GM21367 (cell line): Measurements from ENCODE around the gene PALM2AKAP2.

Source experiments
- ATAC-seq: cut with Tn5 transposase; IDR thresholded peaks from one replicate; pipeline ENCODE4 v1.9.1; 2021; ENCODE audit not compliant: unreplicated experiment

Gene PALM2AKAP2

DNA sequence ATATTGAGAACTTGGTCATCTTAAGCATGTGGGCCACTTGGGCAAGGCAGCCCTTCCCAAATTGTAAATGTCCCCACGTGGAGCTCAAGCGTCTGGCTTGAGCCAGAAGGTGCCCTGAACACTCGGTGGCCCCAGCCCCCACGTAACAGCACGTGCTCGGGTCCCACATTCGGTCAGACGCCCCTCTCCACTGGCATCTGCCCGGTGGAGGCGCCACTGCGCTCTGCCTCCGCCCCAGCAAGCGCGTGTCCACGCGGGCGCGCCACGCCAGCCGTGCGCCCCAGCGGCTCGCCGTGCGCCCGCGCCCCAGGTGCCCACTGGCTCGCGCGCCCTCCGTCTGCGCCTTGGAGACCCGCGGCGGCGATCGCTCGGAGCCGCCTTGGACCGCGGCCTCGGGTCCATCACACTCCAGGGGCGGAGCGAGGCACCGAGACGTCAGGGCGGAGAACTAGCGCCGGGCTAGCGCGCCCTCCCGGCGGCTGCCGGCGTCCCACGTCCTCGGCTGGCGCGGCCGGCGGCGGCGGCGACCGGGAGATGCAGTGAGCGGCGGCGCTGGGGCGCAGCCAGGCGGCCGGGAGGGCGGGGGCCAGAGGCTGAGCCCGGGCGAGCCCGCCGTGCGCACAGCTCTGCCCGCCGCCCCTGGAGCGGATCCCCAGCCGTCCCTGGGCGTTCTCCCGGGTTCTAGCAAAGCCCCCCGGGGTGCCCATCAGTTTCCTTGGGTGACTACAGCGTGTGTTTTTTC is at the start of gene PALM2AKAP2:
TSS of gene PALM2AKAP2 (plus strand) at position 488 of the 742 bp plus-strand sequence. CDS start 291 bp downstream, outside the sequence.
- no peak for ATAC-seq

DNA sequence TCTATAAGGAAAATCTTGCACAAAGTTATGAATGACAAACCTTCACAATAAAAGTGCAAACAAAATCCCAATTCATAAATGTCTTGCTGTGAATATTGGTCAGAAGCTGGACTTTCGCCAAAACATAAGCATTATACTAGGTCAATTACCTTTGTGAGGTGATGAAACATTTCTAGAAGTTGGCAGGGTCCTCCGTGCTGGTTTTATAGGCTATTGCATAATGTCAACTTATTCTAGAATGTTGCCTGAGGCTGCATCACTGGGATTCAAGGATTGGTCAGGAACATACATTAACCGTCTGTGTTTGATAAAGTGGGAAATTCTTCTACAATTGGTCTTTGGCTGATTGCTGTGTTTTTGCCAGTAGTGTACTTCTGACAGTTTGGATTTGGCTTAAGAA is 49.8 kb upstream of the PALM2AKAP2 start:
- no peak for ATAC-seq

DNA sequence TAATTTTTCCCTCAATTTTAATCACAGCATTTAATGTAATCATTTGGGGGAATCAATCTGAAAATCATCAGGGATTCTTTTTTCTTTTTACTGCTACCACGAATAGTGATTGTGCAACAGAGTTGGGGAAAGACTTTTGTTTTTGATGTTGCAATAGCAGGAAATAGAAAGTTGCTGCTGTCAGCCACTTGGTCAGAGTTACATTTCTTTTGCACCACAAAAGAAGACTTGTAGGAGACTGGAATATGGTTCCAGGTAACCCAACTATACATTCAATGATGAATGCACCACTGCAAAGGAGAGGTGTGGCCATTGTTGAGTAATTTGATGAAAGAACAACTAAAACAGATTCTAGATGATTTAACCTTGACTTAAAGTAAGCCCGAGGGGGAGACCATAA is 46.3 kb upstream of the PALM2AKAP2 start:
- no peak for ATAC-seq

DNA sequence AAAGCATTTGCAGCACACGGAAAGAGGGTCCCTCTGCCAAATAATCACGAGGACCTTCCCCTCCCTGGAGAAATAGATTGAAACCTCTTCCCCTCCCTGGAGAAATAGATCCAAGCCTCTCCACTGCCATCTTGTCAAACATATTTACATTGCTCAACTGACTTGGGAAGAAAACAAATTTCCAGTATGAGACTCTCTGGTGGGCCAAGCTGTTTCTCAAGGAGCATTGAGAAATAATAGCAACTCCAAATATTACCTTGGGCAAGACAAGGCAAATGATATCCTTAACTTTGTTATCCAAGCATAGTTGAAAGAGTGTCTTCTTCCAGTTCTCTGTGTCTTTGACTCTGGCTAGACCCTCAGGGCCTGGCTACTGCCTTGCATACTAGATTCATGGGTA is 45.2 kb upstream of the PALM2AKAP2 start:
- no peak for ATAC-seq

DNA sequence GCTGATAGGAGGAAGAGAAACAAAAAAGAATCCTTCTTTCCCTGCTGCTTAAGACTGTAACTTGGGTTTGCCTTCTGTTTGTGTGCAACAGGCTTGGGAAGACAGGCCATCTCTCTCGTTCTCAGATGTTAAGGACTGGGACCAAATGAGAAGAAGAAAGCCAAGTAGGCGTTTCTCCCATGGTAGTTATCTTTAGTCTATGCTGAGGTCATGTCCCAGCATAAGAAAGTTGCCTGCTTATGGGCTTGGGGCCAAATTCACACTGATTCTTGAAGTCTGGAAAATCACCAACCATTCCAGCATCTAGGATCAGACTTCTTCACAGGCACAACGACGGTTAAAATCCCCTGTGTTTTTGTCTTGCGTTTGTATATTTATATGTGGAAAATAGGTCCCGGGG is 44.2 kb upstream of the PALM2AKAP2 start:
- no peak for ATAC-seq

DNA sequence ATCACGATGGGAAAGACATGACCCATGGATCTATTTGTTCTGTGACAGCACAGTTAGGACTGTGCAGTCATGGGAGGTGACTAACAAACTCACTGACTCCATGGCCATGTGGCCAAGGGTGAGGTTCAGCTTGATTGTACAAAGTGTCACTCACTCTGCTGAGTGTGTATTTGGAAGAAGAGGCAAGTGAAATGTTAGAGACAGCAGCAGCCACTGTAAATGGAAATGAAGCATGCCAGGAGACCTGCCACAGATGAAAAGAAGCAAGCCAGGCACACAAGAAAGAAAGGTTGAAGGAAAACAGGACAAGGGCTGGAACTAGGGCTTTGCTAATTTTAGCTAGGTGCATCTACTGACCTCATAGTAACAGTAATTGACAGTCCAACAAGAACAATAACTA is 42.7 kb upstream of the PALM2AKAP2 start:
- ATAC-seq = no peak

DNA sequence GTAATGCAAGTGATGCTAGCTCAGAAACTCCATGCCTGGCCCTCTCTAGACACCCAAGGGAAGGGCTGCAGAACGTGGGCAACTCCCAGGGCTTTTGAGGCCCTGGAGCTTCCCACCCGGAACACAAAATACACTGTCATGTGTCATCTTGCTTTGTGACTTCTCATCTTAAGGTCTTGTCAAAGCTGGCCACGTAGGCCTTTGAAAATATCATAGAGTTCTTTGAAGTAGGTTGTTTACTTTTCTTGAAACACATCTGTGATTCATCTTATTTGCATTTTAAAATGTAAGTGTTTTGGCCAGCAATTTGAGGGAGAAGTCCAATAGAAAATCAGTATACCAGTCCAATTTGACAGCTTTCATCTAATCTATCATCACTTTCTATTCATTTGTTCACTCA is 40.2 kb upstream of the PALM2AKAP2 start:
- no peak for ATAC-seq

DNA sequence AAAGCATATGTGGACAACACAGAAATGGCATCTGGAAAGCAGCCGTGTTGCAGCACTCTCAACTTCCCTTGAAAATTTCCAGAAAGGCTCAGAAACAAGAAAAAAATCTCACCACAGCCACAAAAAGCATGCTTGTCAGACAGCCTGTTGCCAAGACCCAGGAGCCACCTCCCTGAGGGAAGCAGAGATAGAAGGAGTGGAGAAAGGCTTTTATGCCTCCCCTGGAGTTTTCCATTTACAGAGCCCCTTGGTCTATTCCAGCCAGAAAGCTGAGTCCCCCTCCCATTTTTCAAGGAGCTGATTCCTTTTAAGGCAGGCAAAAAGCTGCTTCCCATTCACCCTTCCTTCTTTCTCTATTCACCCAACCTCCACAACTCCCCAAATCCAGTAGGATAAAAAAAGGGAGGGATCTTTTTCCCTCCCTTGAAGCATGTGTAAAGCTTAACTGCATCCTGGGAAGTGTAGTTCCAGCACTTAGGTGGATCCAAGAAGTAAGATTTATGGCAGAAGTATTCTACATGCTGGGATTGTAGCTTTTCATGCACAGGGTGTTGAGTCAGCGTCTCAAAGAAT is 37.1 kb upstream of the PALM2AKAP2 start:
- ATAC-seq = no peak

DNA sequence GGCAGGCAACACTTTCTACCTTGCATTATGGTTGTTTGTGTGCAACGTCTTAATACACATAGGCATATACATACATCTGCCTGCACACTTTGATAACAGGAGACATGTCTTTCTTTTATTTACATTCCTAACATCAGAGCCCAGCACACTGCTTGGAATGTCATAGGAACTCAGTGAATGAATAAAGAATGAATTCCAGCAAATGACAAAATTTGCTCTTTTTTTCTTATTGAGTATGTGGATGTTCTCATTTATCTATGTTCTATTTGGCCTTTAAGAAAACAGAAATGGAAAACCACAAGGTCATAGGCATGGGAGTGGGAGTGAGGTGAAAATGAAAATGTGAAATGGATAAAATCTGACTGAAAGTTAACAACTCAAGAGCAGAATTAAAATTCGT is 36.3 kb upstream of the PALM2AKAP2 start:
- ATAC-seq = no peak

DNA sequence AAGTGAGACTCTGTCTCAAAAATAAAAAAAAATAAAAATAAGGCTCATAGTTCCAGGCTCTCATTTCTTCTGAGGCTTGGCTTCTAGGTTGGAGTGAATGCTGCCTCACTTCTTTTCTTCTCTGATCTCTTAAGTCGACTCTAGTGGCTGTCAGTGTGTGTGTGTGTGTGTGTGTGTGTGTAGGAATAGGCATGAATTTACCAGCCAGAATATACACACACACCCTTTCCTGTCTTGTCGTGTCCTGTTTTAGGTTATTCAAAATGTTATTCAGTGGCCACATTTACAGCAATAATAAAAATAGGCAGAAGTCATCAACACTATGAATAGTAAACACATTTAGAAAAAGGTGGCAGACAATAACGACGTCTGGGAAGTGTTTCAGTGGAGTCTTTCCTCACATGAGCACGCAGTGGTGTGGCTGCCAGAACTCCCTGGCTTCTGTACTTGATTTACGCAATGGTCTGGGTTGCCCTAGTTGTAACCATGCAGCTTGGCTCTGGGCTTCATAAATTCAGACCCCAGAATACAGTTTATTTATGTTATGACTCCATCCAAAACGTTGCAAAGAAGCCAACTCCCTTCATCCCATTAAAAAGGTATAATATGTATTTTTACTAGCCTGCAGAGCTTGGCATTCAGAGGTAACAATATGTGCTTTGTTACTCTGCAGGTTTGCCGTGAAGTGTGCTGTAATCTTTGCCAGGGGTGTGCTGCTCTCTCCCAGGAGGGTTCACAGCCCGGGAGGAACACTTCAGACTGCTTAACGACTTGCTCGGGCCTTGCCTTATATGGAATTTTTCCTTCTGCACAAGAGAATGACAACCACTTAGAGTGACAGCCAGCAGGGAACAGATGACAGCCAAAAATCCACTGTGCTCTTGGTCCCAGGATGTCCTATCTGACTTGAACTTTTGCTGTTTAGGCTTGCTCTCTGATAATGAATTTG is 34.4 kb upstream of the PALM2AKAP2 start:
- no peak for ATAC-seq

DNA sequence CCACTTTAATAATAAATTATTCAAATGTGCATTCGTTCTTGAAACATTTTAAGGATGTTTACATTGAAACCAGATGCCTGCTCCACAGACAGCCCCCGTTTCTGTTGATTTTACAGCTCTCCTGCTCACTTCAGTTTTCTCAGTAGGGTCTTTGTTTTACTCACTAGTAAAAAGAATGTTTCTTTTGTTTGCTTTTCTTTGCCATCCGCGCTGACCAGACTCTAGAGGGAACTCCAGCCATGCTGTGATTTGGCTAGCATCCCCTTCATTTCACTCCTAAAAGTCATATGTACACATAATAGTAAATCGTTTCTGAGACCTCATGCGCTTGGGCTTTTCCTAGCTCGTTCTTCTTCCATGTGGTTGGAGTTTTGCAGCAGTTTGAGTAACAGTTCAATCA is 28.7 kb upstream of the PALM2AKAP2 start:
- no peak for ATAC-seq

DNA sequence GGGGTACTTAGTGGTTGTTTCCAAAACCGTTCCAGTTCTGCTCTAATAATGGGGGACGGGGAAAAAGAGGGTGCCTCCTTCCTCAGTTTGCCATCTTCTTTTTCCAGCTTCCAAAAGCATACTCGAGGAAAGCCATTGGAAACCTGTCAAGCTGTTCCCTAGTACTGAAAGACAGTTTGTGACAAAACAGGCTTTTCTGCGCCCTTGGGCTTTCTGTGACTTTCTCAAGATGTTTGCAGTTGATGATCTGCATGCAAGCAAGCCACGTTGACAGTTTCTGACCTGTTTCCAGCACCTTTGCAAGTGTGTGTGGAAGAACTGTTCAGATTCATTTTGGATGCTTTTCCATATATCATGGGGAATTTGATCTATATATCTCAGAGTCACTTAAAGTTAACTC is 26.7 kb upstream of the PALM2AKAP2 start:
- no peak for ATAC-seq

DNA sequence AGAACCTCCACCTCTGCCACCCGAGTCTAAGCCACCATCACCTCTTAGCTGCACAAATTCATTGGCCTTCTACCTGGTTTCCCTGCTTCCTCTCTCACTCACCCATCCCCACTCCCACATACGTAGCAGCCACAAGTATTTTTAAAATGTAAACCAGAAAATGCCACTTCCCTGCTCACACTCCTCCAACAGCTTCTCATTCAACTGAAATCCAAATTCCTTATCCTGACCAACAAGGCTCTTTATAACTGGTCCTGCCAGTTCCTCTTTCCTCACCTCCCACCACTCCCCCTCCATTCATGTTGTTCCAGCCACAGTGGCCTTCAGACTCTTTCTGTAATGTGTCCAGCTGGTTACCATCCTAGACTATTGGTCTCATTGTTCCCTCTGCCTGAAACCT is 25.0 kb upstream of the PALM2AKAP2 start:
- ATAC-seq = no peak

DNA sequence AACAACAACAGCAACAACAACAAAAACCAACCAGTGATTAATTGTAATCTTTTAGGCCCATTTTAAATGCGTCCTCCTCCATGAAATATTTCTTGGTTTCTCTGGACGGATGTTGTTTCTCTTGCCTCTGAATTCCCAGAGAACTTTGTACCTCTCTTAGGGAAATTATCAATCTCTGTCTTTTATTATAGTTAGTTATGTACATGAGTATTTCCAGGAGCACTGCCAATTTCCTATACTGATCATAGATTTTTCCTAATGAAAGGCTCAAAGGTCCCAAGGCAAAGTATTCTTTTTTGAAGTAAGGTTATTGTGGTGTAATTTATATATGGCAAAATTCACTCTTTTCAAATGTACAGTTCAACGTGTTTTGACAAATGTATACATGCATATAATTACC is 20.4 kb upstream of the PALM2AKAP2 start:
- no peak for ATAC-seq

DNA sequence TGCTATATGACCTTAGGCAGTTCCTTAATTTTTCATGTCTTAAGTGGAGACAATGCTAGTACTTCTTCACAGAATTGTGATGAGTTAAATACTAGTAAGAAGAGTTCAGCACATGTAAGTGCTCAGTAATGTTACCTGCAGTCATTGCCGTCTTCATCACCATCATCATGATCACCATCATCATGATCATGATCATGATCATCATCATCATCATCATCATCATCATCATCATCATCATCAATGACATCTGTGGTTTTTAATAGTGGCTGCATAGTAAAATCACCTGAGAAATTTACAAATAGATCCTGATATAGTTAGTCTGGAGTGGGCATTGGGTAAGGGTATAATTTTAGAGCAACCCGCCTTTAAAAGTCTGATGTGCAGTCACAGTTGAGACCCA is 14.7 kb upstream of the PALM2AKAP2 start:
- ATAC-seq = no peak

DNA sequence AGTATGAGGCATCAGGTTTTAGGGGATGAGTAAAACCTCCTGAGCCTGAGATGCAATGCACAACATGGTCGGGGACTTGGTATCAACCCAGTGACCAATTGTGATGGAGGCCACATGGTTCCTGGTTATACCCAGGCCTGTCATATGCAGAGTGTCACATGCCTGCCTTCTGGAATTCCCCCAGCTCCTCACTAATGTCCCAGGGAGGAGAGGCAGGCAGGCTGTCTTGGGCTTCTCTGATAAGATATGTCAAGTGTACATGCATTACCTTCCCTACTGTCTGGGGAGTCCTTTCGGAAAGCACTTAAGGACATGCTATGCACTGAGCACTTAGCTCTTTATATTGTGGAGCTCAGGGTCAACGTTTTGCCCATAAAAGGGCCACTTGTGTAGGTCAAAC is 14.2 kb upstream of the PALM2AKAP2 start:
- ATAC-seq = no peak

DNA sequence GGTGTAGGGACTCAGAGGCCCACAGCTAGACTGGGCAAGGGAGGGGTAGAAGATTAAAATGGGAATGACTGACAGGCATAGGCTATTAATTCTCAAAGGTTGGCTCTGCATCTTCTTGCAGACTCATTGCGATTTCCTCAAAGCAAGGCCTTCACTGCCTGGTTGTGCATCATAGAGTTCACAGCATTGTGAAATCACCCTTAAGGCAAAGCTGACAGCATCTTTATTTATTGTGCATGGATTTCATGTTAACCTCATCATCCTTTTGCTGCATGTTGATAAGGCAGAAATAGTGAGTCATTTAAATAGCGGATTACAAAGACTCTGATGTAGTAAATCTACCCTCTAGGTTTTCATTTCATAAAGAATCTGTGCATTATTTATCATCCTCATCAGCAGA is 13.6 kb upstream of the PALM2AKAP2 start:
- ATAC-seq = no peak

DNA sequence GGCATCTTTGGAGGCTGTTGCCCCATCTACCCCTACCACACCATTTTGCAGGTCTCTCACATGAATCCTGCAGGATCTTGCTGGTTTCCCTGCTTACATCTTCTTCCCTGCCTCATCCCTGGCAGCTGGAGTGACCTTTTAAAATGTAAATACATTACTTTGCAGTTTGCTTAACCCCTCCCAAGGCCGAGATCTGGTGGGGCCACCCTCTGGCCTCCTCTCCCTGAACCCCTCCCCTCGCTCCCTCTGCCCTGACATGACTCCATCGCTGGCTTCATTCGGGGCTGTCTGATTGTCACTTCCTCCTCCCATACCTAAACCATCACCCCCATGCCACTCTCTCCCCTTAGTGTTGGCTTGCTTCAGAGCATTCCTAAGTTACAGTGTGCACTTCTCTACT is 12.6 kb upstream of the PALM2AKAP2 start:
- ATAC-seq = no peak

DNA sequence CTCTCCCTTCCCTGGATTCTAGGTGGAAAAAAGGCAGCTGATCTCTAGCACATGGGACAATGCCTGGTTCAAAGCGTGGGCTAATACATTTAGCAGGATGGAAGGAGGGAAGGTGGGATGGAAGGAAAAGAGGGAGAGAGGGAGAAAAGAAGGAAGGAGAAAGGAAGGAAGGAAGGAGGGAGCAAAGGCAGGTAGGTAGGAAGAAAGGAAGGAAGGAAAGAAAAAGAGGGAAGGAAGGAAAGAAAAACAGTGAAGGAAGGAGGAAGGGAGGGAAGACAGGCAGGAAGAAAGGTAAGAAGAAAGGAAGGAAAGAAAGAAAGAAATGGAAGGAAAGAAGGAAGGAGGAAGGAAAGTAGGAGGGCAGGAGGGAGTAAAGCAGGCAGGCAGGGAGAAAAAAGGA is 12.2 kb upstream of the PALM2AKAP2 start:
- ATAC-seq = no peak

DNA sequence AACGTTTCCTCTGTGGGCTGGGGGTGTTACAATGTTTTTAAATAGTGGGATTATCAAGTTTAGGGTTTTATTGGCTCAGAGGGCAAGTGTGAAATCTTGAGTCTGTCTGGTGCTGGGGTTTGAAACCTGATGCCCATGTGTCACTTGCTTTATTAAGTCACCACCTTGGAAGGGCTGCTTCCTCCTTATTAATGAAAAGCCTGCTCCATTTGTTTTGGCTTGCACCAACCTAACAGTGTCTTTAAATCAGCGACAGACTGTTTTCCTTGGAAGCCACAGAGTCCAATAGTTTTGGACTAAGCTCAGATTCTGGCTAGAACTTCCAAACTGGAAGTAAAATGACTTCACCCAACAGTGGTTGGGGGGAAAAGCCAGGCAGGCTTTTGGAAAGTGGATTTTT is 10.7 kb upstream of the PALM2AKAP2 start:
- no peak for ATAC-seq

DNA sequence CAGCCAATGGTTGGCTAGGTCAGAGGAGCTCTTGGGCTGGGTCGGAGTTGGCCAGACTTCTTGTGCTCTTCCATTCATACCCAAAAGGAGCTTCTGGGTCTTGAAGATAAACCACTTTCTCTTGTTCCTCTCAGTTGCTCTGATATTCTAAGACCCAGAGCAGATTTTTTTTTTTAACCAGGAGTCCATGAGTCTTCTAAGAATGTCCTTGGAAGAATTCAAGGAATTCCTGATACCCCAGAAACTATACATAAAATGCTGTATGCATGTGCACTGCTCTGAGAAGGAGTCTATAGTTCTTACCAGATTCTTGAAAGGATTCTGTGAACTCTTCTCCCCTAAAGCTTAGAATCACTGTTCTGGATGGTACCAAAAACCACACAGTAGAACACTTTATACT is 9.9 kb upstream of the PALM2AKAP2 start:
- no peak for ATAC-seq

DNA sequence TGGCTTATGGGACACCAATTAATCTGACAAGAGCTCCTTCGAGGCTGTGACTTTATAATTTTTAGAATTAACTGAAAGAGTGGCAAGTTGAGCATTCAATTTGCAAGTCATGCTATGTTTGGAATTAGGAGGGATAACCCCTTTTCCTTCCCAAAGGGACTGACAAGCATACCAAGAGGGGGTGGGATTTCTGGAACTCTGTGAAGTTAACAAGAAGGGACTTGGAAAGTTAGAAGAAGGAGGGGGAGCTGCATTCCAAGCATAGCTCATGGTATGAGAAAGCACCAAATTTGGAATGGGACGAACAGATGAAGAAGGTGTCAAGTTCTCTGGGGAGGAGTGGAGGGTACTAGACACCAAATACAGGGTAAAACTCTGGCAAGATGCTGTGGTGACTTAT is 8.9 kb upstream of the PALM2AKAP2 start:
- ATAC-seq = no peak
